ENCODE results near the gene CPED1. TPM values are rescaled to one million over a fixed set of nuclear protein-coding genes. Genes with fewer than 3 reads are reported as not detected.

The CPED1 gene
- polyA plus RNA-seq, result 3.8 TPM

DNA sequence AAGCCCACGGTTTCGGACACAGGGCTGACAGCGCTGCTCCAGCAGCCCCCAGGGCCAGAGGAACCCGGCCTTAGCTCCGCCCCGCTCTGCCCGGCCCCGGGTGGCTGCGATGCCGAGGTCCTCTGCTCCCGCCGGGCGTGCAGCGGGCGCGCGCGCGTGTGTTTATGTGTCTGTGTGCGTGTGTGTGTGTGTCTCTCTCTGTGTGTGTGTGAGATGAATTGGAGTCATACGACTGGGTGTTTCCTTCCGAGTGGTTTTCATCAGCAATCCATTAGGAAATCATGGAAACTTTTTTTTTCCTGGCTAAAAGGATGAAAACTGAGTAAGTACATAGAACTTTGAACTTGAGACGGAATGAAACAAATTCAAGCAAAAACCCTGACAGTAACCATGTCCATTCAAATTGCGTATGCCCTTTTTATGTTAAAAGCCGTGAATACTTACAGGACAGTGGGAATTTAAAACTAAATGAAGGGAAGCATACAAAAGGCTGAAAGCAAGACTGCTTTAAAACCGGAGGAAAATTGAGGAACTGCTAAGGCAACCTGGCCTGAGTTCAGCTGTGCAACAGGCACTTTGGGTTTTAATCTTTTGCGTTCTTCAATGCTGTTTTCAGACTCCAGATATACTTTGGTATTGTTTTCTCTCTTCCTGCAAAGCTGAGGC, at the start of gene CPED1:
Gene CPED1, plus strand, starts transcription at position 121 of the 666 bp plus-strand sequence. CDS start 911 bp downstream, outside the sequence.
- Mint-ChIP-seq H3K36me3 (no peaks in the 10 kb centered on the region), H3K4me1 (peaks cover 3 to 17% (median 15%) of the 10 kb centered on the region in 3 donors), H3K27me3 (peaks cover 26% of the 10 kb centered on the region), H3K27ac (no peak within 1 kb of the TSS), H3K4me3 (peak within 1 kb of the TSS; percentile 74 to 91 (median 84)), H3K9me3 (no peaks in the 10 kb centered on the region)

DNA sequence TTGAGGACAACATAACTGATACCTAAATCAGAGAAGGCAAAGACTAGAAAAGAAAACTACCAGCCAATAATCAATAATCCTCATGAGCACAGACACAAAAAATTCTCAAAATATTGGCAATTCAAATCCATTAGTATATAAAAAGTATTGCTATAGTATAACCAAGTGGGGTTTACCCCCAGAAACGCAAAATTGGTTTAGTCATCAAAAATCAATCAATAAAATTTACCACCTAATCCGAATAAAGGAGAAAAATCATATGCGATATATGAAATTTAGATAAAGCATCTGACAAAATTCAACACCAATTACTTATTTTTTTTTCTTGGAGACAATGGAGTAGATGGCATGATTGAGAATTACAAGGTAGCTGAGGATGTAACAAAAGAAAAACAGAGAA, 49.2 kb upstream of the CPED1 start:
- H3K27me3 Mint-ChIP-seq, result peaks cover 4% of the 10 kb centered on the region
- no peaks in the 10 kb centered on the region for H3K9me3 Mint-ChIP-seq
- no peaks in the 10 kb centered on the region for H3K36me3 Mint-ChIP-seq
- H3K4me1 Mint-ChIP-seq, result no peaks in the 10 kb centered on the region
- H3K27ac Mint-ChIP-seq, result no peak overlapping the region
- H3K4me3 Mint-ChIP-seq, result no peak overlapping the region

DNA sequence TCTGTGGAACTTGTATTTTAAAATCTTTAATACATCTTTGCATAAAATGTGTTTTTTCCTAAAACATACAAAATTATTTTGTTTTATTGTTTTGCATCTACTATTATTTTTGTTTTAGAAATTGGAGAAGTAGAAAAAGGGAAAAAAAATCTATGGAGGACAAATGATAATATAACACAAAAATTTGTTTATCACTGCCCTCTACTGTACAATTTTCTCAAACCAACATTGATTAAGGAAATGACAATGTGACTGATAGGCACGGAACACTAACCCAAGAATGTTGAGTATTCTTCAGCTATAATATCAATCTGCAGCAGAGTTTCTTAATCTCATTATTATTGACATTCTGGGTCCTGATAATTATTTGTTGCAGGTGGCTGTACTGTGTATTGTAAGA, 47.4 kb upstream of the CPED1 start:
- Mint-ChIP-seq H3K27me3 (no peaks in the 10 kb centered on the region), H3K36me3 (peaks cover 2% of the 10 kb centered on the region), H3K9me3 (no peaks in the 10 kb centered on the region), H3K4me1 (no peaks in the 10 kb centered on the region), H3K27ac (no peak overlapping the region), H3K4me3 (no peak overlapping the region)

DNA sequence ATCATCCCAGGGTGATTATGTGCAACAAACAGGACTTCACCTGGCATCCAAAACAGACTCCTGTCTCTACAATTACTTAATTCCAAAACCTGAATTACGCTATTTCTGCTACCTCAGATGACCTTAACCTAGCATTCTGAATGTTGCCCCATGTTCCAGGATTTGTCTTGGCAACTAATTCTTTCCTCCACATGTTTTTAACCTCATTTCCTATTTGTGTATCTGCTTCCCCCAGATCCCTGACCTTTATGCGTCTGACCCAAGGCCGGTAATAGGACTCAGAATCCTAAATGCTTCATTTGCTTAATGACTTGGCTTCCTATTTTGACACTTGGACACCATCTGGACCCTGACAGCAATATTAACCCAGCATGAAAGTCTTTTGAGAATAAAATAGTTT, 46.7 kb upstream of the CPED1 start:
- H3K4me1 Mint-ChIP-seq, result no peaks in the 10 kb centered on the region
- H3K4me3 Mint-ChIP-seq, result no peak overlapping the region
- H3K27me3 Mint-ChIP-seq, result no peaks in the 10 kb centered on the region
- H3K9me3 Mint-ChIP-seq, result no peaks in the 10 kb centered on the region
- peaks cover 2% of the 10 kb centered on the region for H3K36me3 Mint-ChIP-seq
- H3K27ac Mint-ChIP-seq, result no peak overlapping the region

DNA sequence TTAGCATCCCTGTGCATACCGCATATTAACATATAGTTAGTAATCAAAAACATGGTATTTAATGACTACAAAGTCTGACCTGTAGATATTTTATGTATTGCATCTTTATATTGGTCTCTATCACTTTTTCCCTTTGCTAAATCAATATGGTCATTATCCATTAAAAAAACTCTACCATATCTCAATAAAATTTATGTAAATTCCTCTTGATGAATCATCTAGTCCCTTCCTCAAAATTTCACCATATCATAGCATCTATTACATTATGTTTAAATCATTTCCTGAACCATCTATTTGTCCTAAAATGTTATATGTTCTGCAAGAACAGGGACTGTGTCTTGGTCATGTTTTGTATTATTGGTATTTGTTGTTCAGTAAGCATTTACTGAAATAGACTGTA, 45.6 kb upstream of the CPED1 start:
- peaks cover 2% of the 10 kb centered on the region for H3K36me3 Mint-ChIP-seq
- H3K27ac Mint-ChIP-seq, result no peak overlapping the region
- H3K4me1 Mint-ChIP-seq, result no peaks in the 10 kb centered on the region
- H3K9me3 Mint-ChIP-seq, result no peaks in the 10 kb centered on the region
- no peaks in the 10 kb centered on the region for H3K27me3 Mint-ChIP-seq
- H3K4me3 Mint-ChIP-seq, result no peak overlapping the region

DNA sequence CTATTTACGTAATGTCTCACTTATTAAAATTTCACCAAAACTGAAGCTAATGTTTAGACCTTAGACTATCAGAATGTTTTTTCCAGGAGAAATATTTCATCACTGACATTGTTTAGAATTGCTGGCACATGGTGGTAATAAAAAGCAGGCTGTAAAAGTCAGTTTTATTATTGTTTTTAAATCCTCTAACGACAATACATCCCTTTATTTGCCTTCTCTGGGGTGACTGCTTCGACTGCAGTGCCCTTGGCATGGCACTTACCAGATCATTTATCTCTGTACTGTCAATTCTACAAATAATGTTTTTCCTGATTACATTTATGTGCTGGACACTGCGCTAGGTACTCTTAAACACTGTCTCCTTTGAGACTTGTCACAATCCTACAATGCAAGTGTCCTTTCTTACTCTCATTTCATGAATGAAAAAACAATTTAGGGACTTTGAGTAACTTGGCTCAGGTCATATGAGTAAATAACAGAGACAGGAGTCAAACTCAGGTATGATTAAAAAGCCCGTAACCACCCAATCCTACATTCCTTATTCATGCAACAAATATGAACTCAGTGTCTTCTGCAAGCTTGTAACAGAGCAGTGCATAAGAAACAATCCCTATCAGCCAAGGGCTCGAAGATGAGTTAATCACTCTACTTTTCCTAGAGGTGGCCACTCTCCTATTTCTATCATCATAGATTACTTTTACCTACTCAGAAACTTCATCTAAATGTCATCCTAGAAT, 43.5 kb upstream of the CPED1 start:
- peaks cover 2% of the 10 kb centered on the region for H3K36me3 Mint-ChIP-seq
- H3K4me3 Mint-ChIP-seq, result no peak overlapping the region
- H3K27ac Mint-ChIP-seq, result peak overlapping the region in 1 of 3 donors; percentile 34
- H3K9me3 Mint-ChIP-seq, result no peaks in the 10 kb centered on the region
- H3K27me3 Mint-ChIP-seq, result peaks cover 2% of the 10 kb centered on the region
- H3K4me1 Mint-ChIP-seq, result peaks cover 0 to 7% (median 5%) of the 10 kb centered on the region in 3 donors

DNA sequence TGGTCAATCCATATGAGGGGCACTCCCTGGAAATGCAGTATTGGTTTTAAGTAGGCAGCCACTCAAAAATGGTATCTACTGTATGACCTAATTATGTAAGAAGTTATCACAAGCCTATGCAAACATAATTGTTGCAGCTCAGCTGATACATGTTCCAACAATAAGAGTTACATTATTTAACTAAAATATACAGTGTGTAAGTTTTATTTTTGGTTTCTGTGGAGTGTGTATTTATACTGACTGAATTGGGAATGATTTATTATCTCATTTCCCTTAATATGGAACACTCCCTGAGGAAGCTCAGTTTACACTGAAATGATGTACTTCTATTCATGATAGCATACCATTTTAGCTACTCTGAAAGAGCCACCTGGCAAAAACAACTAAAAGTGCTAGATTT, 40.5 kb upstream of the CPED1 start:
- Mint-ChIP-seq H3K9me3 (no peaks in the 10 kb centered on the region), H3K4me3 (peak overlapping the region in 2 of 4 donors; percentile 63 to 94), H3K4me1 (peaks cover 13 to 20% (median 15%) of the 10 kb centered on the region in 3 donors), H3K36me3 (peaks cover 2% of the 10 kb centered on the region), H3K27me3 (peaks cover 2% of the 10 kb centered on the region), H3K27ac (no peak overlapping the region)

DNA sequence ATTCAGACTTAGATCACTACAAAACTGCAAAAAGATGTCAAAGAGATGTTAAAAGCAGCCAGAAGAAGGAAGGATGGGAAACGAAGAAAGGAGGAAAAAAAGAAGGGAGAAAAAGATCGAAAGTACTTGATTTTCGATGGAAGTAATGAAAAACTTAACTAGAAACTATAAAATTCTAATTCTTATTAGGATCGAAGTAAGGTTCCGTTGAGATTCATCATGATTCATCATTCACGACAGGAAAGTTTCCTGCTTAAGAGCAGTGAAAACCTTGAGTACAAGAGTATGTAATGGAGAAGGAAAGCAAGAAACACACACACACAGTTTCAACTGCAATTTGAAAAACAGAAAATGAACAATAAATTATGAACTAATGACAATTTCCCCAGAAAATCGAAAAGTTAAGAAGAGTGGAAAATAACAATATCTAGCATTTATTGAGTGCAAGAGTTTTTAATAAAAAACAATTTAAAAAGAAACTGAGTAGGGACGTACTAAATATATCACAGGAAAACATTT, 39.1 kb upstream of the CPED1 start:
- Mint-ChIP-seq H3K36me3 (peaks cover 2% of the 10 kb centered on the region), H3K4me3 (peak overlapping the region; percentile 94 to 99 (median 96)), H3K27ac (peak overlapping the region in 2 of 3 donors; percentile 10 to 98), H3K27me3 (peaks cover 2% of the 10 kb centered on the region), H3K4me1 (peaks cover 13 to 20% (median 15%) of the 10 kb centered on the region in 3 donors), H3K9me3 (no peaks in the 10 kb centered on the region)

DNA sequence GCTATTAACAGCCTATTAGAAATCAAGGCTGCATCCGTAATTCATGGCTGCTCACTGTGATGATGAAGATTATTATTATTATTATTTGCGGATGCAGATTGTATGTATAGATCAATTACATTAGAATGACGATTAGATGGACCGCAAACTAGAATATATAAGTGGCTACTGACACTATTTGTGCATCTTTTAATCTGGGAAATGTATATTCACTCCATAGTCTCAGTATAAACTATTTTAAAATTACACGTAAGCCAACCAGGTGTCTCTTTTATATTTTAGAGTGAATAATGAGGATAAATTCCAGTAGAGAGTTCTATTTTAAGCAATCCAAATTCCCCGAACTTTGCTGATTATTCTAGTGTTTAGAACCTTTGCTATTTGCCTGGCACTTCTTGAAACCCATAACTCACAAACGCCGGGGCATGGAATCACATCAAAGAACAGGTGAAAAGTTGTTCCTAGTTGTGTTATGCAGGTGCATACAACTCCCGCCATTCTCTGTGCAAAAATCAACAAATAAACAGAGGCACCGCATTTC, 38.4 kb upstream of the CPED1 start:
- Mint-ChIP-seq H3K4me1 (peaks cover 13 to 20% (median 15%) of the 10 kb centered on the region in 3 donors), H3K9me3 (no peaks in the 10 kb centered on the region), H3K36me3 (peaks cover 2% of the 10 kb centered on the region), H3K27ac (peak overlapping the region; percentile 98 to 100 (median 99)), H3K4me3 (peak overlapping the region; percentile 94 to 99 (median 96)), H3K27me3 (peaks cover 2% of the 10 kb centered on the region)

DNA sequence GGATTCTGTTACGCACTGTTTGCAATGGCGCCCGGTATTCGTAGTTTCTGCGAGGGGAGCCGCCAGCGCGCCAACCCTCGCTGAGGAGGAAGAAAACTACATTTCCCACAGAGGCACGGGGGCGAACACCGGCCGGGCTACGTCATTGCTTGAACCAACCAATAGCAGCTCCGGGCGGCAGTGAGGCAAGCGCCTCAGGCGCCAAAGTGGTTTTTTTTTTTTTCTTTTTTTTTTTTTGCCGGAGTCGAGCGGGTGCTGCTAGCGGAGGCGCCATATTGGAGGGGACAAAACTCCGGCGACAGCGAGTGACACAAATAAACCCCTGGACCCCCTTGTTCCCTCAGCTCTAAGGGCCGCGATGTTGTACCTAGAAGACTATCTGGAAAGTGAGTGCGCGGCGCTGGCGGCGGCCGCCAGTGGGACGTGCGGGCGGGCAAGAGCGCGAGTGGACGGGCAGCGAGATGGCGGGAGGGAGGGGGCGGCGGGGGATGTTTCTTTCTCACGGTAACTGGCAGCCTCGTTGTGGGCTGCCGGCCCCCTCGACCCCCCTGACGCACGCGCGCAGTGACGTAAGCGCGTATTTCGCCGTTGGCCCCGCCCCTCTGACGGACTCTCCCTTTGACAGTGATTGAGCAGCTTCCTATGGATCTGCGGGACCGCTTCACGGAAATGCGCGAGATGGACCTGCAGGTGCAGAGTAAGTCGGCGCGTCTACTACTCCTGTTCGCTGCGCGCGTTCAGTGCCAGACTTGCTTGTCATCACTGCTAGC, 37.8 kb upstream of the CPED1 start, which contains the start of gene ING3:
Gene ING3, plus strand, starts transcription at position 239 of the 770 bp plus-strand sequence. Its CDS starts 120 bp downstream, at position 359.
- no peaks in the 10 kb centered on the region for H3K9me3 Mint-ChIP-seq
- H3K4me3 Mint-ChIP-seq, result peak within 1 kb of the TSS; percentile 94 to 99 (median 96)
- peaks cover 2% of the 10 kb centered on the region for H3K27me3 Mint-ChIP-seq
- no peaks in the 10 kb centered on the region for H3K36me3 Mint-ChIP-seq
- peaks cover 13 to 20% (median 17%) of the 10 kb centered on the region in 3 donors for H3K4me1 Mint-ChIP-seq
- peak within 1 kb of the TSS; percentile 98 to 100 (median 99) for H3K27ac Mint-ChIP-seq

DNA sequence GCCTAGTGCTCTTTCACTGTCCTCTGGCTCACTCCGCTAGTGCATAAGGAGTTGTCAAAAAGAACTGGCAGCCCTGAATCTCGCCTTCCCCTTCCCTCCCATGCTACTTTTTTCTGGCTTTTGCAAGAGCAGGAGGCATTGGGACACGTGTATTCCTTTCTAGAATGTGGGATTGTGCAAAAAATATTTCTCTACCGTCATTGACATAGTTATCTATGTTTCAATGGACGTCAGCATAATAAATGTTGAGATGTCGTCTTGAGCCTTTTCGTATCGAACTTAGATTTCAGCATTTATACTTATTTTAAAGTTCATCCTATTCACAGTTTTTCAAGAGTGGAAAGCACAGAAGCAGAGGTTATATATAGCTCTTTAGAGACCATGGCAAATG, 37.2 kb upstream of the CPED1 start:
- H3K36me3 Mint-ChIP-seq, result no peaks in the 10 kb centered on the region
- H3K9me3 Mint-ChIP-seq, result no peaks in the 10 kb centered on the region
- peaks cover 2% of the 10 kb centered on the region for H3K27me3 Mint-ChIP-seq
- H3K4me1 Mint-ChIP-seq, result peaks cover 15 to 20% (median 17%) of the 10 kb centered on the region in 3 donors
- H3K27ac Mint-ChIP-seq, result peak overlapping the region; percentile 98 to 100 (median 99)
- peak overlapping the region; percentile 94 to 99 (median 96) for H3K4me3 Mint-ChIP-seq

DNA sequence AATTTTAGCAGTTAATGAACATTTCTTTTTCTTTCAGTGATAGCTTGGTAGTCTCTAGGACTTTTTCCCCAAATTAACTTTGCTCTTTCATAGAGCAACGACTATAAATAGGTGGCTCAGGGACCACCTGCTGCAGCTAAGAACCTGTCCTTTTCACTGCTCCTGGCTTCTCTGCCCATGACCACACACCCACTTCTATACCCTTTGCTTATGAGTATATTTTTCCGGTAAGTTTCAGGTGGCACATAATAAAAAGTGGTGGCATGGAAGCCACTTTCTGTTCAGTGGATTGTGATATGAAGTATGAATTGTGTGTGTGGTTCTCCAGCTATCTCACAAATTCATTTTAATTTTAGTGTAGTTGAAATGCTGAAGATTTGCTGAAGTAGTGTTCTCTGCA, 36.7 kb upstream of the CPED1 start:
- H3K4me1 Mint-ChIP-seq, result peaks cover 17 to 20% (median 17%) of the 10 kb centered on the region in 3 donors
- H3K9me3 Mint-ChIP-seq, result no peaks in the 10 kb centered on the region
- peak overlapping the region; percentile 94 to 99 (median 96) for H3K4me3 Mint-ChIP-seq
- peaks cover 2% of the 10 kb centered on the region for H3K27me3 Mint-ChIP-seq
- H3K27ac Mint-ChIP-seq, result peak overlapping the region in 1 of 3 donors; percentile 98
- H3K36me3 Mint-ChIP-seq, result no peaks in the 10 kb centered on the region

DNA sequence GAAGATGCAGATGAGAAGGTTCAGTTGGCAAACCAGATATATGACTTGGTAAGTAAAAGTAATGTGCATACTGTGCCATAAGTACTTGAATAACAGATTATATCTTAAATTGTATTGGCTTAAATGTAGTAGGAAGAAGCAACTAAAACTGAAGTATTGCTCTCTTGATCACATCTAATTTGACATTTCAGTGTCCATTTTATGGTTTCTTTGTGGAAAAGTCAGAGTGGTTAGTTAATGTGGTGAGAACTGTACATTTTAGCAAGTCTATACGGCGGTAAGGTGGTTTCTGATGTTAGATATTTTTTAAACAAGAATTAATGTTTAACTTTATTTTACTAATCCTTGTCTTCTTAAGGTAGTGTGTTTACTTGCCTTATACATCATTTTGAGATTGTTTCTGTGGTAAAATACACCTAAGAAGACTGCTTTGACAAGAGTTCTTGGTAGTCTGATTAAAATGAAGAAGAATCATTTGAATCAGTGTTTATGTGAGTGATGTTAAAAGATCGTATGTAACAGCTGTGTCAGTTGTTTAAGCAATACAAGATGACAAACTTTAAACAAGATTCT, 32.8 kb upstream of the CPED1 start:
- Mint-ChIP-seq H3K36me3 (peaks cover 7% of the 10 kb centered on the region), H3K9me3 (no peaks in the 10 kb centered on the region), H3K27ac (no peak overlapping the region), H3K27me3 (no peaks in the 10 kb centered on the region), H3K4me1 (peaks cover 14 to 37% (median 17%) of the 10 kb centered on the region in 3 donors), H3K4me3 (no peak overlapping the region)

DNA sequence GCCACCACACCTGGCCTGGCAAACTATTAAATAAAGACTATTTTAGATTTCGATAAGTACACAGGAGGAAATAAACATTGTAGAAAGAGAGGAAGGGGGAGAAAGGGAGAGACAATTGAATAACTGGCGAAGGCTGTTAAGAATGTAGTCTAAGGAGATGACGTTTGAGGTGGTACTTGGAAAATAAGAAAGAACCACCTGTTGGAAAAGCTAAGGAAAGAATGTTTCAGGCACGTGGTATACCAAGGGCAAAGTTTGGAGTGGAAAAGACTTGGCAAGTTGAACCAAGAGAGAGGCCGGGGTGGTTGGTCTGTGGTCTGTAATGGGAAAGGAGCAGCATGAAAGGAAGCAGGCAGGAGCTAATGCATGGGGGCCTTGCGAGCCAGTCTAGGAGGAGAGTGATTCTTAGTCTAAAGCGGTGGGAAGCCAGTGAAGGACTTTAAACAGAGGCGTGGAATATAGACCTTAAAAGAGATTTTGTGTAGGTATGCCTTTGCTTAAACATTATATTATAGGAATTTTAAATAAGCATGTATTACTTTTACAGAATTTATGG, 28.5 kb upstream of the CPED1 start:
- no peaks in the 10 kb centered on the region for H3K27me3 Mint-ChIP-seq
- peak overlapping the region in 1 of 3 donors; percentile 87 for H3K27ac Mint-ChIP-seq
- no peak overlapping the region for H3K4me3 Mint-ChIP-seq
- peaks cover 12% of the 10 kb centered on the region for H3K36me3 Mint-ChIP-seq
- peaks cover 9 to 45% (median 16%) of the 10 kb centered on the region in 3 donors for H3K4me1 Mint-ChIP-seq
- no peaks in the 10 kb centered on the region for H3K9me3 Mint-ChIP-seq

Measured in IgD-negative memory B cell (primary cell).